ENCODE results near the gene ARHGEF12.

DNA sequence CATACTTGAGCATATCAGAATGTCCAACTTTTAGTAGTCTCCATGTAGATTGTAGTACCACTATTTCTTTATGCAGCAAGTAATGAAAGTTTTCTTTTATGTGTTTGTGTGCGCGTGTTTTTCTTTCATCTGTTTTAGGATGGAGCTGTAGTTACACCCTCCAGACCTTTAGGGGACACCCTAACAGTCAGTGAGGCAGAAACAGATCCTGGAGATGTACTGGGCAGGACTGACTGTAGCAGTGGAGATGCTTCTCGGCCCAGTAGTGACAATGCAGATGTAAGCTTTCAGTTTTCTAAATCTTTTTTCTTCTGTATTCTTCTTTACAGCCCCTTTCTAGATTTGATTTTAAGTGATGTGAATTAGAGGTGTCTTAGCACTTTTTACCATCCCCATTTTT is 95.4 kb downstream of the ARHGEF12 start:
- TF ChIP-seq, protein P1, sequence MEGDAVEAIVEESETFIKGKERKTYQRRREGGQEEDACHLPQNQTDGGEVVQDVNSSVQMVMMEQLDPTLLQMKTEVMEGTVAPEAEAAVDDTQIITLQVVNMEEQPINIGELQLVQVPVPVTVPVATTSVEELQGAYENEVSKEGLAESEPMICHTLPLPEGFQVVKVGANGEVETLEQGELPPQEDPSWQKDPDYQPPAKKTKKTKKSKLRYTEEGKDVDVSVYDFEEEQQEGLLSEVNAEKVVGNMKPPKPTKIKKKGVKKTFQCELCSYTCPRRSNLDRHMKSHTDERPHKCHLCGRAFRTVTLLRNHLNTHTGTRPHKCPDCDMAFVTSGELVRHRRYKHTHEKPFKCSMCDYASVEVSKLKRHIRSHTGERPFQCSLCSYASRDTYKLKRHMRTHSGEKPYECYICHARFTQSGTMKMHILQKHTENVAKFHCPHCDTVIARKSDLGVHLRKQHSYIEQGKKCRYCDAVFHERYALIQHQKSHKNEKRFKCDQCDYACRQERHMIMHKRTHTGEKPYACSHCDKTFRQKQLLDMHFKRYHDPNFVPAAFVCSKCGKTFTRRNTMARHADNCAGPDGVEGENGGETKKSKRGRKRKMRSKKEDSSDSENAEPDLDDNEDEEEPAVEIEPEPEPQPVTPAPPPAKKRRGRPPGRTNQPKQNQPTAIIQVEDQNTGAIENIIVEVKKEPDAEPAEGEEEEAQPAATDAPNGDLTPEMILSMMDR (conservative IDR thresholded peaks at IDR 0.05; ENCODE audit: low read depth, low read length) = peak; percentile 47
- TF ChIP-seq EZH2 (IDR thresholded peaks at IDR 0.05; ENCODE audit: borderline replicate concordance, low read depth, low read length, poor library complexity, severe bottlenecking) = no peak
